ENCODE measurements around the gene VWDE.
A peak's percentile ranks its signal among the peaks of the same experiment; 100 is the strongest.
"Not testable (repeated sequence)": the region's sequence is repeated elsewhere in the genome, so short reads cannot be mapped to it uniquely, and the experiment has no call there.

The VWDE gene

DNA sequence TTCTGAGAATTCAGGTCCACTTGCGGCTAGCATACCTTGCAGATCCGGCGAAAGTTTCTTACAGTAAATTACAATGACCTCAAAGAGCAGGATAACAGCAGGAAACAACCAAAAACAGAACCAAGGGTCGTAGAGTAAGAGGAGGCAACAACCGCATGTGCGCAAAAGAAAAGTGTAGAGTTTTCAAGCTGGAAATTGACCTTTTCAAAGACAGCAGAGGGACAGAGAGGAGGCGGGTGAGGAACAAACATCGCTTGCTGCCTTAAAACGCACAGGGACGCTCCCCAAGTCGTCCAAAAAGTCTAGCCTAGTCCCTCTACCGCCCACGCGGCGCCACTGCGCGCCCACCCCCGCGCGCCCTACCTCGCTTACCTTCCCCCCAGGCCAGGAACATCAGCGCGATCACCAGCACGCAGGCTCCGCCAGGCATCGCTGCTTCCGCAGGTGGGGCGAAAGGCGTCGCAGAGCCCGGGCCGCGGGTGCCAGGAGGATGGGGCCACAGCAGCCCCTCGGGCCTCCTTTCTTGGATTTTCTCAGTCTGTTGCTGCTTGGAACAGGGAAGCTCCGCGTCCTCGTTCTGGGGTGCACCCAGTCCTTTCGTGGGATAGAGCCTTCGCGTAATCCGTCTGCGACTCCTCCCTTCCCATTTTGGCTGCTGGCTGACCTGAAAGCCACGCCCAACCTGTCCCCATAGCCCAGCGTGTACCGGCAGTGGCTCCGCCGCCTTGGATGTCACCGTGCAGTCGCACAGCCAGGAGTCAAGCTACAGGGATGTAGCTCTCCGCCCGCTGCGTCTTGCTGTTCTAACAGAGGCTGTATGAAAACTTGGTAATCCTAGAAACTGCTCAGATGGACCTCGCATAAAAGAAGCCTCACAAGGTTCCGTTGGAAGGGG is at the start of gene VWDE:
Gene VWDE, minus strand, starts transcription at position 579 of the 895 bp plus-strand sequence. Its CDS starts 149 bp downstream, at position 430.
- DNase-seq, result peak; percentile 45

DNA sequence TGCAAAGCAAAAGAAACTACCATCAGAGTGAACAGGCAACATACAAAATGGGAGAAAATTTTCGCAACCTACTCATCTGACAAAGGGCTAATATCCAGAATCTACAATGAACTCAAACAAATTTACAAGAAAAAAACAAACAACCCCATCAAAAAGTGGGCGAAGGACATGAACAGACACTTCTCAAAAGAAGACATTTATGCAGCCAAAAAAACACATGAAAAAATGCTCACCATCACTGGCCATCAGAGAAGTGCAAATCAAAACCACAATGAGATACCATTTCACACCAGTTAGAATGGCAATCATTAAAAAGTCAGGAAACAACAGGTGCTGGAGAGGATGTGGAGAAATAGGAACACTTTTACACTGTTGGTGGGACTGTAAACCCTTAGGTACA is 49.5 kb upstream of the VWDE start:
- DNase-seq, result not testable (repeated sequence)

DNA sequence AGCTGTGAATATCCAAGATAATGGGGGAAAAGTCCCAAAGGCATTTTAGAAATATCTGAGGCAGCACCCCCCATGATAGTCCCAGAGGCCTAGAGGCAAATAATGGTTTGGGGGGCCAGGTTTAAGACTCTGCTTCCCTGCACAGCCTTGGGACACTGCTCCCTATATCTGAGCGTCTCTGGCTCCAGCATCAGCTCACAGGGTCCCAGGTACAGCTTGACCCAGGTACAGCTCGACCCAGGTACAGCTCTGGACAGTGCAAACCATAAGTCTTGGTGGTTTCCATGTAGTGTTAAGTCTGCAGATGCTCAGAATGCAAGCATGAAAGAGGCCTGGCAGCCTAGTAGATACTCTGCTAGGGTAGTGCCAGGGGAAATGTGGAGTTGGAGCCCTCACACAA is 47.0 kb upstream of the VWDE start:
- DNase-seq, result no peak

GRCh38 chr7:12444785-12445184 is 41.1 kb upstream of the VWDE start:
- DNase-seq, result no peak

DNA sequence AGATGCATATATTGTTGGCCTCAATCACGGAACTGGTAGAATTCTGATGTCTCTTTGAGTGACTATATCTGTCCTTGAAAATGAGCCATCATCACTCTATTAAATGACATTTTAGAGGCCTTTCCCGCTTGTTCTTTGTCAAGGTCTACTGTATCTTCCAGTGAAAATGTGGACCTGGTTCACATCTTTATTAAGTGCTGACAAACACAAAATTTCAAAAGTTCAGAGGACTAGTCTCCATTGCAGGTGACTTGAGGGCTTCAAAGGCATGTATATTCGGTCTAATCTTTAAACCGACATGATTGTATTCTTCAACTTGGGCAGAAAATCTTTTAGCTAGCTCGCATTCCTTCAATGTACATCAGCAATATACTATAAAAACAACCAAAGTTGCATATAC is 36.6 kb upstream of the VWDE start:
- DNase-seq, result no peak

- DNase-seq, result peak; percentile 32
Measured at GRCh38 chr7:12436896-12437535, 33.4 kb upstream of the VWDE start.

DNA sequence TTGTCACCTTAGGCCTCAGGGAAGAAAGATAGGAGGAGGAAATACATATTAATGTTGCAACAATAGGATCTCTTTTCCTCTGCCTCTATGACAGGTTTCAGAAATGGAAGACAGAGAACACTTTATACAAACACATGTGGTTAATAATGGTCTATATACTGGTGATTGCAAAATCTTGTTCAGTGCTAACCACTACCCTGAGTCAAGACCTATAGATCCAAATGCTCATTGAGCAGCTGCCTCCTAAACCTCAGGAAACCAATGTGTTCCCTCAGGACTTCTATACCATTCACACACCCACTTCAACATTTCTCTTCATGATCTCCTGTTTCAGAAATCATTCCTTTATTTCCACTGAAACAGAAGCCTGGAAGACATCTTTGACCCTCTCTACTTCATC is 32.5 kb upstream of the VWDE start:
- DNase-seq, result no peak

GRCh38 chr7:12434012-12434642 is 30.5 kb upstream of the VWDE start:
- DNase-seq, result peak; percentile 14

DNA sequence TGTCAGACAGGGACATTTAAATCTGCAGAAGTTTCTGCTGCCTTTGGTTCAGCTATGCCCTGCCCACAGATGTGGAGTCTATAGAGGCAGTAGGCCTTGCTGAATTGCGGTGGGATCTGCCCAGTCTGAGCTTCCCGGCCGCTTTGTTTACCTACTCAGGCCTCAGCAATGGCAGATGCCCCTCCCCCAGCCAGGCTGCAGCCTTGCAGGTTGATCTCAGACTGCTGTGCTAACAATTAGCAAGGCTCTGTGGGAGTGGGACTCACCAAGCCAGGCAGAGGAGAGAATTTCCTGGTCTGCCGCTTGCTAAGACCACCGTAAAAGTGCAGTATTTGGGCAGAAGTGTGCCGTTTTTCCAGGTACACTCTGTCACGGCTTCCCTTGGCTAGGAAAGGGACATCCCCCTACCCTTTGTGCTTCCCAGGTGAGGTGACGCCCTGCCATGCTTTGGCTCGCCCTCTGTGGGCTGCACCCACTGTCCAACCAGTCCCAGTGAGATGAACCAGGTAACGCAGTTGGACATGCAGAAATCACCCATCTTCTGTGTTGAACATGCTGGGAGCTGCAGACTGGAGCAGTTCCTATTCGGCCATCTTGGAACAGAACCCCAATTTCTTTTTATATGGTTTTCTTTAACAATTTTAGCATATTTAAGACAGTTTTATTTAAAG is 28.4 kb upstream of the VWDE start:
- no peak for DNase-seq

DNA sequence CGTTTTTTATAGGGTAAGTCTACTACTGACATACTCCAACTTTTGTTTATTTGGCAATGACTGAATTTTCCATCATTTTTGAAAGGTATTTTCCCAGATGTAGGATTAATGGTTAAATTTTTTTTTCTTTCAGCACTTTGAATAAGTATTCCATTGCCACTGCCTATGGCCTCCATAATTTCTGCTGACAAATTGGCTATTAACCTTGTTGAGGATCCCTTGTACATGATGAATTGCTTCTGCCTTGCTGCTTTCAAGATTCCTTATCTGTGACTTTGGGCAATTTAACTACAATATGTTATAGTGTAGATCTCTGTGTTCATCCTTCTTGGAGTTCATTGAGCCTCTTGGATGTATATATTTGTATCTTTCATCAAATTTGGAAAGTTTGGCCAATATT is 21.6 kb upstream of the VWDE start:
- DNase-seq, result no peak

DNA sequence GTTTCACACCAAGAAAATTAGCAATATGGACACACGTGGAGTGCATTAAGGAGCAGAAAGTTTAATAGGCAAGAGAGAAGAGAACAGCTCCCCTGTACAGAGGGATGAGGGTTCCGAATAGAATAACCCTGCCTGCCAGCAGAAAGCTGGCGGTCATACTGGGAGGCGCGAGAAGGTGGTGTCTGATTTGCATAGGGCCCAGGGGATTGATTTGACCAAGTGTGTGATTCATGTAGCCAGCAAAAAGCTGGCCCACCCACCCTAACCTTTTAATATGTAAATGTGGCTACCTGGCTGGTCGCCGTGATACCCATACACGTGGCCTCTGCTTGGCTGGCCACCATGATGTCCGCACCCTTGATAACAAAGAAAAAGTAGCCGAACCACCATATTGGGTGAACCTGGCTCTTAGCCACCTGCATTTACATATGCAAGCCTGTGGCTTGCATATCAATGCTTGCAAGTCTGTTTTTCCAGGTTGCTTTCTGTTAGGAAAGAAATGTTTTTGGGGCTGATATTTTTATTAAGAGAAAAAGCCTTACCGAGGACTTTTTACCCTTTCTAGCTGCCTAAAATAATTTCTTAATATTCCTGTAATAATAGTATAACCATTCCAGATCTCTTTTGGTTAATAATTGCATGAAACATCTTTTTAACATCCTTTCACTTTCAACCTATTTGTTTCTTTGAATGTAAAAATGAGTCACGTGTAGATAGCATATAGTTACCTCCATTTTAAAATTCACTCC is 20.5 kb upstream of the VWDE start:
- no peak for DNase-seq

GRCh38 chr7:12423355-12423996 is 19.8 kb upstream of the VWDE start:
- DNase-seq, result no peak

GRCh38 chr7:12422554-12423320 is 19.1 kb upstream of the VWDE start:
- no peak for DNase-seq

- no peak for DNase-seq
Measured at GRCh38 chr7:12418452-12418851, 14.8 kb upstream of the VWDE start.

DNA sequence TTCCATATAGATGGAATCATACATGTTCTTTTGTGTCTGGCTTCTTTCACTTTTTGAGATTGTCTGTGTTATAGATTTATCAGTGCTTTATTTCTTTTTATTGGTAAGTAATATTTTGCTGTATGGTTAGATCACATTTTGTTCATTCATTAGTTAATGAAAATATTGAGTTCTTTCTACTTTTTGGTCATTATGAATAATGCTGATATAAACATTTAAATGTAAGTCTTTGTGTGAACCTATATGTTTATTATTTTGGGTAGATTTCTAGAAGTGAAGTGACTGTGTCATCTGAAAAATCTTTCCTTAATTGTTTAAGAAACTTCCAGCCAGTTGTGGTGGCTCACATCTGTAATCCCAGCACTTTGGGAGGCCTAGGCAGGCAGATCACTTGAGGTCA is 11.4 kb upstream of the VWDE start:
- no peak for DNase-seq

GRCh38 chr7:12412407-12412806 is 8.7 kb upstream of the VWDE start:
- DNase-seq, result no peak

- no peak for DNase-seq
Measured at GRCh38 chr7:12410523-12410922, 6.9 kb upstream of the VWDE start.

DNA sequence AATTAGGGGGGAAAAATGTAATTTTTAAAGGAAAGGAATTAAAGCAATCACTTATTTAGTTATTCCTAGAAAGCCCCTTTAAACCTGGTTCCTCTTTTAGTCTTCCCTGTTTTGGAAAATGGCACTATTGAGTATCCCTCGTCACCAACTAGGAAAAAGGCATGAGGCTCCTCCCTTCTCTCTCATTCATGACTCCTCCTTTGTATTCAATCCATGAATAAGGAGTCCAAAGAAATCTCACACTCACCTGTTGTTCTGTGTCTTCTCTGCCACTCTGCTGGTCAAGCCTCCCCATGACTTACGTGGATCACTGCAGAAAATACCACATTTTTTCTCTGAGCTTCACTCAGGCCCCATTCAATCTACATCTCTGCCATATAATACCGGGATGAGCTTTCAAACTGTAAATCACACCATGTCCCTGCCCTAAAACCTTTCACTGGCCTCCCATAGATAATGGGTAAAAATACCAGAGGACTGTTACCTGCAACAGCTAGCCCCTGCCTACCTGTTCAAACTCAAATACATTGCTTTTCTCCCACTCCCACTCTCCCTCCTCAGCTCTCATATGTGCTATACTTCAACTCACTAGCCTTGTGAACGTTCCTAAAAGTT is 5.5 kb upstream of the VWDE start:
- DNase-seq, result no peak

DNA sequence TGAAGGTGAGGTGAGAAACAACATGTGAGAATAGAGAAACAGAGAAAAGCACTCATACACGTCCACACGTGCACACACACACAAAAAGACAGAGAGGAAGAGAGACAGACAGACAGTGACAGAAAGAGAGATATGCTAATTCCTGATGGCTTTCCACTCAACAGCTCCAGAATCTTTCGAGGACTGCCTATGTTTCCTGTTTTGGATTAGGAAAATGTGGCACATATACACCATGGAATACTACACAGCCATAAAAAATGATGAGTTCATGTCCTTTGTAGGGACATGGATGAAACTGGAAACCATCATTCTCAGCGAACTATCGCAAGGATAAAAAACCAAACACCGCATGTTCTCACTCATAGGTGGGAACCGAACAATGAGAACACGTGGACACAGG is 4.0 kb upstream of the VWDE start:
- not testable (repeated sequence) for DNase-seq

DNA sequence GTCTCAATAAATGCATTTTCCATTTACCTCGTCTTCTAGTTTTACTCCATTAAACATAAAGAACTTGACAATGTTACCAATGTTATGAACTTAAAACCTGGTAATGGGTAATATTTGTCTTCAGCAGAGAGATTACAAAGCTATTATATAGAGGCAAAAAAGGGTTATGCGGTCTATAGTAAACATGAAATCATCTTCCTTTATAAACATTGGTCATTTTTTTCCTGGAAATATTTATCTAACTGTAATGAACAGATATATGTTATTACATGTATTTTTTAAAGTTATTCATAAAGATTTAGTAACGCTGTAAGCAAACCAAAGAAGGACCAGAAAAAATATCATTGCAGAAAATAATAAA is 1.3 kb downstream of the VWDE start:
- DNase-seq, result no peak

All from NCI-H1694 treated with DMSO at 0.1 percent for 48 hours (cell line).